HepG2 (cell line): Measurements from ENCODE around the gene ARL3. TPM values are rescaled to one million over a fixed set of nuclear protein-coding genes. Genes with fewer than 3 reads are reported as not detected.

Experiments
- ARNT2 ChIP-seq: sonication (generic); formaldehyde crosslinking; IDR thresholded peaks from 2 replicates; pipeline ENCODE4 v1.8.0; 2022; ENCODE audit warnings: mild to moderate bottlenecking, low read depth, missing genetic modification reagents, moderate library complexity
- EP300 ChIP-seq, 3 experiments: sonication (generic) in 1 of 3; formaldehyde crosslinking in 1 of 3; IDR thresholded peaks; 2 replicates each; pipeline versions ENCODE4 v1.5.1 to v1.6.1; 2011 to 2020; ENCODE audit warnings: low read depth in 2 of 3, low read length in 2 of 3, borderline replicate concordance in 1 of 3, improper control_type of control experiment in 1 of 3, mild to moderate bottlenecking in 1 of 3, missing genetic modification reagents in 1 of 3, moderate library complexity in 1 of 3
- PATZ1 ChIP-seq: sonication (generic); formaldehyde crosslinking; IDR thresholded peaks from 2 replicates; pipeline ENCODE4 v1.4.0; 2020; ENCODE audit warnings: missing genetic modification reagents
- PHF8 ChIP-seq: sonication (generic); formaldehyde crosslinking; IDR thresholded peaks from 2 replicates; pipeline ENCODE4 v1.5.0; 2020; ENCODE audit warnings: missing genetic modification reagents
- SAP130 ChIP-seq: IDR thresholded peaks from 2 replicates; pipeline ENCODE4 v1.6.1; 2016; ENCODE audit warnings: low read depth
- TEAD3 ChIP-seq: optimal IDR thresholded peaks from 2 replicates; pipeline ENCODE3; 2016; ENCODE audit warnings: borderline replicate concordance
- ZBTB38 ChIP-seq: sonication (generic); formaldehyde crosslinking; IDR thresholded peaks from 2 replicates; pipeline ENCODE4 v1.5.1; 2020; ENCODE audit warnings: mild to moderate bottlenecking, missing genetic modification reagents
- ZBTB4 ChIP-seq: sonication (generic); formaldehyde crosslinking; IDR thresholded peaks from 2 replicates; pipeline ENCODE4 v1.4.0; 2020; ENCODE audit warnings: missing genetic modification reagents, mild to moderate bottlenecking, borderline replicate concordance
- ZFP91 ChIP-seq: sonication (generic); formaldehyde crosslinking; IDR thresholded peaks from 2 replicates; pipeline ENCODE4 v1.9.0; 2022; ENCODE audit warnings: missing genetic modification reagents, mild to moderate bottlenecking, borderline replicate concordance
- ZNF280B ChIP-seq: sonication (generic); formaldehyde crosslinking; IDR thresholded peaks from 2 replicates; pipeline ENCODE4 v1.5.0; 2020; ENCODE audit warnings: missing genetic modification reagents, mild to moderate bottlenecking, borderline replicate concordance
- ZNF589 ChIP-seq: sonication (generic); formaldehyde crosslinking; conservative IDR thresholded peaks from 2 replicates; pipeline ENCODE4 v1.8.0; 2022; ENCODE audit warnings: mild to moderate bottlenecking, moderate library complexity, missing genetic modification reagents
- ZNF644 ChIP-seq: IDR thresholded peaks from 2 replicates; pipeline ENCODE4 v1.6.1; 2016; ENCODE audit warnings: low read depth
- ZNF687 ChIP-seq: sonication (generic); formaldehyde crosslinking; IDR thresholded peaks from 2 replicates; pipeline ENCODE4 v1.5.1; 2020; ENCODE audit warnings: mild to moderate bottlenecking, missing genetic modification reagents, moderate library complexity
- polyA plus RNA-seq, 8 experiments: library from polyadenylated mRNA; depleted of rRNA in 3 of 8; stranded (reverse) in 7 of 8; unstranded in 1 of 8; fragments of >200 nt; fragmentation: Illumina TruSeq in 4 of 8; extraction: Trizol in 4 of 8; gene quantifications; 2 replicates each; pipeline versions ENCODE4 v1.2.1 to v1.2.3, GENCODE V29; 2011 to 2016; ENCODE audit warnings: low read depth in 4 of 8, missing spikeins in 1 of 8, mixed read lengths in 1 of 8; ENCODE audit not compliant: insufficient read depth in 1 of 8
- total RNA-seq, 5 experiments: library from RNA; depleted of rRNA; stranded (reverse); fragments of >200 nt; fragmentation: Illumina TruSeq; extraction: Trizol; gene quantifications; 2 replicates each; pipeline ENCODE4 v1.2.3, GENCODE V29; 2016; ENCODE audit warnings: low read depth in 1 of 5

Gene ARL3
- total and polyA plus RNA-seq, 2 of the 13 experiments (the other 11 are each of a cell fraction or from before 2014, with no cell fraction given), result 5.2 to 6.6 TPM

- peak; percentile 25; the same call in 1 of the 2 replicates for TF ChIP-seq SAP130 (CRISPR knock-in tag)
- TF ChIP-seq PATZ1 (CRISPR knock-in tag), result no peak
- TF ChIP-seq PHF8 (CRISPR knock-in tag), result 0 out of 2 replicates have a peak, but pooled peaks have one; percentile 12
- TF ChIP-seq ZBTB38 (CRISPR knock-in tag), result peak; percentile 61; the same call in 1 of the 2 replicates
- TF ChIP-seq ZNF687, result peak; percentile 67
- TF ChIP-seq ARNT2 (CRISPR knock-in tag), result no peak
- TF ChIP-seq TEAD3 (CRISPR knock-in tag), result peak; percentile 74
- no peak for TF ChIP-seq ZNF589 (CRISPR knock-in tag)
- 0 out of 2 replicates have a peak, but pooled peaks have one; percentile 16 for TF ChIP-seq ZFP91
- 0 out of 2 replicates have a peak, but pooled peaks have one; percentile 35 for TF ChIP-seq ZBTB4 (CRISPR knock-in tag)
- no peak for TF ChIP-seq ZNF644 (CRISPR knock-in tag)
- TF ChIP-seq EP300 (IDR thresholded peaks at IDR 0.05; ENCODE audit: low read depth in 2 of 2, low read length in 2 of 2), result peak in 1 of 2 experiments; percentile 18; a peak in 1 of 4 replicates
- TF ChIP-seq EP300 (CRISPR knock-in tag; IDR thresholded peaks at IDR 0.05; ENCODE audit: borderline replicate concordance), result no peak
- TF ChIP-seq ZNF280B, result 0 out of 2 replicates have a peak, but pooled peaks have one; percentile 23
Observed at GRCh38 chr10:102629661-102630614, 84.3 kb downstream of the ARL3 start (continued).
